Thymus (tissue), 11 donors: Measurements from ENCODE around the gene COL11A1. TPM values are rescaled to one million over a fixed set of nuclear protein-coding genes. Genes with fewer than 3 reads are reported as not detected.

Experiments used
- DNase-seq, 9 donors: peaks; one replicate each; pipeline ENCODE4 v3.0.0-alpha.2; 2013; ENCODE audit warnings: low spot score in 9 of 9, low read depth in 6 of 9, missing footprints in 1 of 9
- H3K27ac ChIP-seq, 2 donors: one replicate each; pipeline ENCODE4 v1.5.1; 2013; ENCODE audit warnings: control low read depth in 1 of 2, low read depth in 1 of 2, low read length in 1 of 2, mild to moderate bottlenecking in 1 of 2, moderate library complexity in 1 of 2
- H3K27me3 ChIP-seq, 2 donors: one replicate each; pipeline ENCODE4 v1.5.1; 2013; ENCODE audit warnings: low read length in 1 of 2; ENCODE audit not compliant: control insufficient read depth in 2 of 2, insufficient read depth in 1 of 2
- H3K36me3 ChIP-seq, 2 donors: one replicate each; pipeline ENCODE4 v1.5.1; 2013; ENCODE audit warnings: low read length in 1 of 2, mild to moderate bottlenecking in 1 of 2, moderate library complexity in 1 of 2; ENCODE audit not compliant: control insufficient read depth in 2 of 2, insufficient read depth in 2 of 2
- H3K4me1 ChIP-seq, 2 donors: one replicate each; pipeline ENCODE4 v1.5.1; 2013; ENCODE audit warnings: low read length in 2 of 2; ENCODE audit not compliant: control insufficient read depth in 2 of 2, insufficient read depth in 2 of 2
- H3K4me3 ChIP-seq, 2 donors: one replicate each; pipeline ENCODE4 v1.5.1; 2013; ENCODE audit warnings: low read length in 2 of 2, control low read depth in 1 of 2, mild to moderate bottlenecking in 1 of 2
- H3K9me3 ChIP-seq, 2 donors: one replicate each; pipeline ENCODE4 v1.5.1; 2013; ENCODE audit warnings: low read length in 1 of 2, mild to moderate bottlenecking in 1 of 2; ENCODE audit not compliant: control insufficient read depth in 2 of 2, insufficient read depth in 1 of 2
- WGBS: extraction: QIAGEN DNeasy Blood & Tissue Kit; methylation state at CpG from one replicate; pipeline ENCODE4 v1.1.7; 2013; 5-methylcytosine and 5-hydroxymethylcytosine counted together
- polyA plus RNA-seq: library from polyadenylated mRNA; stranded (reverse); fragments of 200-250 nt; gene quantifications from one replicate; pipeline ENCODE4 v1.2.3, GENCODE V29; 2013
- total RNA-seq: library from RNA; stranded (reverse); fragments of 120-200 nt; gene quantifications from one replicate; pipeline ENCODE4 v1.2.4, GENCODE V29; 2013
- donor health status: healthy.

COL11A1 gene
- total and polyA plus RNA-seq, 2 donors: 0.24 to 0.25 TPM

DNA sequence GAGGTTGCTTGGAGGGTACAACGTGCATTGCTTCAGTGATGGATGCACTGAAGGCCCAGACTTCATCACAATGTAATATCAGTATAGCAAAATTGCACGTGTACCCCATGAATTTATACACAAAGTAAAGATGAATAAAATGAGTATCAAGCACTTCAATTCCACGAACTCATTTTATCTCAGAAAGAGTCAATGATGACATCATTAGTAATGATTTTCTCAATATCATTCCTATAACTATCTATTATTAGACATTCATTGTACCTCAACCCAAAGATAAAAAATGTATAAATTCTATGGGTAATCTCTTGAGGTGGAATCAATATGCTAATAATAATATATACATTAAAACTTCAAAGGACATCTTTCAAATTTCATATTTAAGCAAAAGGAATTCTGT lies 208.4 kb downstream of the COL11A1 start:
- Histone ChIP-seq H3K36me3 (no peaks in the 10 kb centered on the region), H3K27me3 (no peaks in the 10 kb centered on the region), H3K9me3 (no peaks in the 10 kb centered on the region), H3K27ac (no peak overlapping the region), H3K4me3 (no peak overlapping the region), H3K4me1 (no peaks in the 10 kb centered on the region)
- 81% methylated on average over 3 of the region's 3 CpGs for WGBS
- no peak for DNase-seq

DNA sequence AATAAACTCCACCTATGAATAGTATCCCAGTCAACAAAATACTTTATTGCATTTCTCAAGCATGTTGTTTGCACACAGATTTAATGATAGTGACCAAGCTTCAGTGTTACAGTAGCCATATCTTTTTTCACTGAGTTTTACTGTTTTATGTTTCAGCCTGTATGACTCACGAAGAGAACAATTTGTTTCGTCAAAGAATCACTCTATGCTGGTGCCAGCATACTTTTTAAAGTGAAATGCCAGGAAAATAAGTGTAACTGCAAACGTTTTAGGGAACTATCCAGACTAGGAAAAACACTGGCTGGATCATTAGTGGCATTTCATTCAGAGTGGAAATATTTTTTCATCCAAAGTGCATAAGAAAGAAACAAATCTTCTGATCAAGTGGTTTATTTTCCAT lies 210.8 kb downstream of the COL11A1 start:
- Histone ChIP-seq H3K36me3 (no peaks in the 10 kb centered on the region), H3K27me3 (no peaks in the 10 kb centered on the region), H3K9me3 (no peaks in the 10 kb centered on the region), H3K4me1 (no peaks in the 10 kb centered on the region), H3K4me3 (no peak overlapping the region), H3K27ac (no peak overlapping the region)
- 75% methylated on average over 3 of the region's 3 CpGs for WGBS
- DNase-seq: no peak

DNA sequence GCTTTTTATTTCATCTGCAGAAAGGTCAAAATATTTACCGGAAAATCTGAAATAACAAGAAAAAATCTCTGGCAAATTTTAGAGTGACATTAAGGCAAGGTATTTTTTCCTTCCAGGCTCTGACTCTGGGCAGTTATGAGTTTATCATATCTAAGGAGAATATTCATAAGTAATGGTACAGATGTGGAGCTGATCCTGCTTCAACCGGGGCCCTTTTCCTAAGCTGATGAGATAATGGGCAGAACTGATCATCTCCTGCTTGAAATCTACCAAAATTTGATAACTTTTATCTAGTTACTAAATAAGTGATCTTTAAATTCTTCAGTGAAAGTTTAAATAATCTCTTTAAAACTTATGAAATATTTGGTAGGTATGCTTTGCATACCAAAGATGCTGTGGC lies 211.6 kb downstream of the COL11A1 start:
- no peak overlapping the region for H3K4me3 ChIP-seq
- H3K27ac ChIP-seq: no peak overlapping the region
- H3K36me3 ChIP-seq: no peaks in the 10 kb centered on the region
- no peak for DNase-seq
- no peaks in the 10 kb centered on the region for H3K27me3 ChIP-seq
- no peaks in the 10 kb centered on the region for H3K9me3 ChIP-seq
- H3K4me1 ChIP-seq: no peaks in the 10 kb centered on the region
- 96% methylated on average over 2 of the region's 2 CpGs for WGBS

GRCh38 chr1:102896286-102896685 lies 212.0 kb downstream of the COL11A1 start:
- H3K27ac ChIP-seq: no peak overlapping the region
- H3K4me1 ChIP-seq: no peaks in the 10 kb centered on the region
- no peak for DNase-seq
- H3K4me3 ChIP-seq: no peak overlapping the region
- H3K27me3 ChIP-seq: no peaks in the 10 kb centered on the region
- H3K9me3 ChIP-seq: no peaks in the 10 kb centered on the region
- H3K36me3 ChIP-seq: no peaks in the 10 kb centered on the region
- 95% methylated on average over 5 of the region's 5 CpGs for WGBS

DNA sequence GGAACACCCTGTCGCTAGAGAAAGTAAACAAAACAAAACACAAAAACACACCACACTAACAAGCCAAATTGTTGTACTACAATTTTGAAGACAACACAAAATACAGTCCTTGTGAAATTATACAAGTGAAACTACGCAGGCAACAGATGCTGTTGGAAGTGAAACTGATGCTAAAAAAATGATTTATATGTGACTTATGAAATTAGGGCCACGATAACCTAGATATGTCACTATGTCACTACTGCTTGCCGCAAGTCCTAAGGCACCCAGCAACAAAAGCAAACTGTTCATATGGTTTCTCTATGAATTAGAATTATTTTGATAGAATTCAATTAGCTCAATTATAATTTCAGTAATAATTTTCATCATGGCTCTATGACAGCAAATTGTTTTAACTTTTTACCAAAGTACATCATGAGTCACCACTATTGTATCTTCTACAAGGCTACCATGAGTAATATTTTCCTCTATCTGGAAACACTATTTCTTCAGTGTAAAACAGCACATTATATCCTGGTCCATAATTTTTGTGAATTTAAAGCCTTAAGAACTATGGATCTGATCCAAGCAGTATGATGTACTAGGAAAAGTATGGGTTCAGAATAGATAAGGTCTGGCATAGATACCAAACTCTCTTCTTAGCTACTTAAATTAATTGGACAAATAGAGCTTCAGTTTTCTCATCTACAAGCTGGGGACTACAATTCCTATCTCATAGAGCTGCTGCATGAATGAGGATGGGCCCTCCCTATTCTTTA lies 216.3 kb downstream of the COL11A1 start:
- WGBS: 91% methylated on average over 4 of the region's 4 CpGs
- no peak overlapping the region for H3K4me3 ChIP-seq
- H3K4me1 ChIP-seq: no peaks in the 10 kb centered on the region
- H3K9me3 ChIP-seq: no peaks in the 10 kb centered on the region
- H3K27me3 ChIP-seq: no peaks in the 10 kb centered on the region
- no peak overlapping the region for H3K27ac ChIP-seq
- H3K36me3 ChIP-seq: no peaks in the 10 kb centered on the region
- no peak for DNase-seq

GRCh38 chr1:102886638-102887037 lies 221.7 kb downstream of the COL11A1 start:
- no peaks in the 10 kb centered on the region for H3K36me3 ChIP-seq
- H3K4me1 ChIP-seq: no peaks in the 10 kb centered on the region
- no peak overlapping the region for H3K4me3 ChIP-seq
- H3K27me3 ChIP-seq: no peaks in the 10 kb centered on the region
- no peaks in the 10 kb centered on the region for H3K9me3 ChIP-seq
- WGBS: 77% methylated on average over 4 of the region's 4 CpGs
- no peak for DNase-seq
- H3K27ac ChIP-seq: no peak overlapping the region

- H3K27me3 ChIP-seq: no peaks in the 10 kb centered on the region
- no peak overlapping the region for H3K4me3 ChIP-seq
- 84% methylated on average over 4 of the region's 4 CpGs for WGBS
- no peaks in the 10 kb centered on the region for H3K4me1 ChIP-seq
- no peak for DNase-seq
- H3K27ac ChIP-seq: no peak overlapping the region
- no peaks in the 10 kb centered on the region for H3K36me3 ChIP-seq
- no peaks in the 10 kb centered on the region for H3K9me3 ChIP-seq
Measured at GRCh38 chr1:102884238-102884637, 224.1 kb downstream of the COL11A1 start.

DNA sequence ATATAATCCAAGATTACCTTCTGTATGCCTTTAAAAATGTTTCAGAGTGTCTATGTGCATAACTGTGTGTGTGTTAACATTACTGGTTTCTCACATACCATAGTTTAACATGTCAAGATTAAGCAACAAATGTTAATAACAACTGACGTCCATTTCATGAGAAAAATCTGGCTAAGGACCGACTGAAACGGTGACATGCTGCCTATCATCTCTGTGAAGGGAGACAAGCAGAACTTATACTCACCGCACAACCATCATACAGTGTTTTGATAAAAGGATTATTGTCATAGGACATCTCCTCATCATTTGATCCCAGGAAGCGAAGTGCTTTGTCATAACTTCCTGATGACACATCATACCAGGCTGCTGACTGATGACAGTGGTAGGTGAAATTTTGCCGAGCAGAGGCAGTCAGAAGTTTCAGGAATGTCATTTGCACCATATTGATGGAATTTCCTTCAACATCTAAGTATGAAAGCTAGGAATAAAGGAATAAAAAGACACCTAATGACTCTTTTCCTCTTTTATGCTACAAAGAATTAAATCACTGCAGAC lies 228.8 kb downstream of the COL11A1 start:
- H3K27ac ChIP-seq: no peak overlapping the region
- 80% methylated on average over 6 of the region's 6 CpGs for WGBS
- no peak for DNase-seq
- H3K36me3 ChIP-seq: no peaks in the 10 kb centered on the region
- H3K4me1 ChIP-seq: no peaks in the 10 kb centered on the region
- H3K9me3 ChIP-seq: no peaks in the 10 kb centered on the region
- no peak overlapping the region for H3K4me3 ChIP-seq
- H3K27me3 ChIP-seq: no peaks in the 10 kb centered on the region

- Histone ChIP-seq H3K4me3 (no peak overlapping the region), H3K27ac (no peak overlapping the region), H3K27me3 (no peaks in the 10 kb centered on the region), H3K36me3 (no peaks in the 10 kb centered on the region), H3K9me3 (no peaks in the 10 kb centered on the region), H3K4me1 (no peaks in the 10 kb centered on the region)
- no peak for DNase-seq
- WGBS: 88% methylated on average over 1 of the region's 1 CpG
Measured at GRCh38 chr1:102875756-102876155, 232.6 kb downstream of the COL11A1 start.
